ENCODE results near the gene SYF2. TPM values are rescaled to one million over a fixed set of nuclear protein-coding genes. Genes with fewer than 3 reads are reported as not detected.

Gene SYF2
- total and polyA plus RNA-seq, 2 donors (not counting 3 experiments of a cell fraction or from before 2014, with no cell fraction given): 9.3 to 38.0 TPM

- Histone ChIP-seq H3K27ac (ENCODE audit: insufficient read depth, low read depth, low read length) (no peak overlapping the region), H3K4me3 (replicated peaks in 1 of 3; ENCODE audit: insufficient read depth in 1 of 3, low read depth in 1 of 3, low read length in 3 of 3) (no peak overlapping the region), H3K79me2 (ENCODE audit: control insufficient read depth, insufficient read depth, low read length) (no peaks in the 10 kb centered on the region), H3K9me1 (replicated peaks; ENCODE audit: control insufficient read depth, extremely low read depth, insufficient read depth, low read length) (no peaks in the 10 kb centered on the region), H3K9me3 (replicated peaks; ENCODE audit: control insufficient read depth, insufficient read depth, low read length) (no peaks in the 10 kb centered on the region), H3K27me3 (ENCODE audit: control insufficient read depth in 2 of 2, insufficient read depth in 2 of 2, low read length in 2 of 2) (no peaks in the 10 kb centered on the region), H3K9ac (replicated peaks; ENCODE audit: extremely low read depth, insufficient read depth, low read length) (no peak overlapping the region), H4K20me1 (replicated peaks; ENCODE audit: control insufficient read depth, extremely low read depth, insufficient read depth, low read length) (no peaks in the 10 kb centered on the region), H3K4me2 (ENCODE audit: insufficient read depth, low read length) (no peak overlapping the region), H3K4me1 (ENCODE audit: control insufficient read depth, extremely low read depth, insufficient read depth, low read length) (no peaks in the 10 kb centered on the region), H2AFZ (ENCODE audit: low read depth, low read length) (no peak overlapping the region), H3K36me3 (ENCODE audit: control insufficient read depth in 2 of 2, extremely low read depth in 1 of 2, insufficient read depth in 2 of 2, low read length in 2 of 2) (peaks cover 3 to 7% of the 10 kb centered on the region in 2 experiments)
- ChIA-PET POLR2A (no interaction called here), CTCF (interaction anchor here (1.4 kb wide), 1 partner anchor 12 kb away, joined by 5 read pairs; no protein-coding TSS in a partner anchor)
- no TSS peak for BruUV-seq (replicated peaks)
- no peak for DNase-seq (ENCODE audit: low read depth, low spot score)
- dilution Hi-C loops (cut with MboI; ENCODE audit: extremely low pct_ligation_motif_present, low sequenced_read_pairs) (no loop called here), intact Hi-C loops (cut with micrococcal nuclease) (no loop called here)
- TF ChIP-seq POLR2AphosphoS5 (IDR thresholded peaks at IDR 0.05; ENCODE audit: insufficient read depth, low read depth, low read length) (no peak), CTCF (IDR thresholded peaks at IDR 0.05; ENCODE audit: extremely low read depth in 1 of 2, insufficient read depth in 1 of 2, low read depth in 1 of 2, low read length in 2 of 2) (no peak), FOS (IDR thresholded peaks at IDR 0.05; ENCODE audit: borderline replicate concordance, insufficient read depth, low read length) (no peak), GATA2 (IDR thresholded peaks at IDR 0.05; ENCODE audit: insufficient read depth, insufficient read length, low read depth, low read length) (no peak), MAX (IDR thresholded peaks at IDR 0.05; ENCODE audit: insufficient read depth, insufficient read length) (no peak), JUN (IDR thresholded peaks at IDR 0.05; ENCODE audit: borderline replicate concordance, insufficient read depth, insufficient read length, low read depth) (no peak), MYC (IDR thresholded peaks at IDR 0.05; ENCODE audit: low read depth, low read length) (no peak)
- no peak for FAIRE-seq
Measured at GRCh38 chr1:25217598-25218232, 14.6 kb downstream of the SYF2 start.
